Mucosa of descending colon (tissue), 3 donors: ENCODE measurements around the gene CDH4. TPM values are rescaled to one million over a fixed set of nuclear protein-coding genes. Genes with fewer than 3 reads are reported as not detected.

ENCODE experiments used
- ATAC-seq: fragments of 200-7000 bp; cut with Tn5 transposase; one replicate; pipeline ENCODE4 v1.9.1; 2020; ENCODE audit warnings: mild to moderate bottlenecking, moderate library complexity
- DNase-seq, 3 donors: peaks; one replicate each; pipeline ENCODE4 v3.0.0-alpha.2; 2020
- H3K36me3 ChIP-seq: fragments of 200-600 bp; one replicate; pipeline ENCODE4 v1.8.0; 2021; ENCODE audit warnings: low read depth, mild to moderate bottlenecking
- H3K4me1 ChIP-seq: fragments of 200-600 bp; one replicate; pipeline ENCODE4 v1.8.0; 2021; ENCODE audit warnings: low read depth, mild to moderate bottlenecking
- H3K4me3 ChIP-seq: fragments of 200-600 bp; one replicate; pipeline ENCODE4 v1.8.0; 2021; ENCODE audit warnings: mild to moderate bottlenecking
- H3K9me3 ChIP-seq: fragments of 200-600 bp; one replicate; pipeline ENCODE4 v1.8.0; 2021; ENCODE audit warnings: mild to moderate bottlenecking
- CTCF ChIP-seq: fragments of 200-600 bp; IDR thresholded peaks from one replicate; pipeline ENCODE4 v1.8.0; 2022; ENCODE audit warnings: antibody characterized with exemption, mild to moderate bottlenecking
- intact Hi-C, 2 donors: fragments of 100-400 bp; cut with DNase I in 1 of 2; cut with micrococcal nuclease in 1 of 2; formaldehyde crosslinking; loops; one replicate each; pipeline versions ENCODE4 v1.11.0 to v1.11.1; 2022; cut with DNase I, micrococcal nuclease
- total RNA-seq, 3 donors: library from RNA; stranded (reverse); fragmentation: NEBNext Ultra II Directional in 2 of 3; extraction: Animal tissue kit (Norgen Biotek cat#: 25700) in 2 of 3; gene quantifications; one replicate each; pipeline versions ENCODE4 v1.2.1 to v1.2.4, GENCODE V29; 2021 to 2023
- donor health status: DM: no; HTN: no; CAD: no; lungs with moderate emphysema.
- donor health status: DM: no; HTN: no; CAD: no.
- donor health status: DM: no; HTN: yes; CAD: no.

The CDH4 gene
- total RNA-seq, 3 donors from 2014 or later, result 0.16 TPM; not detected in 2

GRCh38 chr20:61828891-61829290 lies 576.8 kb downstream of the CDH4 start:
- Histone ChIP-seq H3K36me3 (no peaks in the 10 kb centered on the region), H3K9me3 (no peaks in the 10 kb centered on the region), H3K4me3 (no peak overlapping the region), H3K4me1 (no peaks in the 10 kb centered on the region)
- no peak for TF ChIP-seq CTCF
- peak in 1 of 3 donors; percentile 30 for DNase-seq
- ATAC-seq, result no peak
- intact Hi-C loops, result no loop called here

DNA sequence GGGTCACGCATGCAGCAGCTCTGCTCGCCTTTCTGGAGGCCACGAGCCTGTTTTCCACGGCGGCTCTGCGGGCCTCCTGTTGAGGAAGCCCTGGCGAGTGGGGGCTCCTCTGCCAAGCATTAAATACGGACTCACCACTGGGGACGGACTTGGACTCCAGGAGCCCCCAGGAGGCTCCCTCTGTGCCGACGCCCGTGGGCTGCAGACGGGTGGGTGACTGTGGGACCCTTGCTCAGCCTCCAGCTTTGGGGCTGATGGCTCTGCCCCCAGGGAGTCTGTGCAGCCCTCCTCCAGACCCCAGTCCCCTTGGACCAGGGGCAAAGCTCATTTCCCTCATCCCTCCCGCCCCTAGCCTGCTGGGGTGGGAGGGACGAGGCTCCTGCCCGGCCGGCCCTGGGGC lies 577.5 kb downstream of the CDH4 start:
- ATAC-seq (no peak), DNase-seq (peak in 1 of 3 donors; percentile 24)
- no peaks in the 10 kb centered on the region for H3K9me3 ChIP-seq
- no peak overlapping the region for H3K4me3 ChIP-seq
- intact Hi-C loops, result no loop called here
- H3K36me3 ChIP-seq, result no peaks in the 10 kb centered on the region
- no peak for TF ChIP-seq CTCF
- H3K4me1 ChIP-seq, result no peaks in the 10 kb centered on the region

DNA sequence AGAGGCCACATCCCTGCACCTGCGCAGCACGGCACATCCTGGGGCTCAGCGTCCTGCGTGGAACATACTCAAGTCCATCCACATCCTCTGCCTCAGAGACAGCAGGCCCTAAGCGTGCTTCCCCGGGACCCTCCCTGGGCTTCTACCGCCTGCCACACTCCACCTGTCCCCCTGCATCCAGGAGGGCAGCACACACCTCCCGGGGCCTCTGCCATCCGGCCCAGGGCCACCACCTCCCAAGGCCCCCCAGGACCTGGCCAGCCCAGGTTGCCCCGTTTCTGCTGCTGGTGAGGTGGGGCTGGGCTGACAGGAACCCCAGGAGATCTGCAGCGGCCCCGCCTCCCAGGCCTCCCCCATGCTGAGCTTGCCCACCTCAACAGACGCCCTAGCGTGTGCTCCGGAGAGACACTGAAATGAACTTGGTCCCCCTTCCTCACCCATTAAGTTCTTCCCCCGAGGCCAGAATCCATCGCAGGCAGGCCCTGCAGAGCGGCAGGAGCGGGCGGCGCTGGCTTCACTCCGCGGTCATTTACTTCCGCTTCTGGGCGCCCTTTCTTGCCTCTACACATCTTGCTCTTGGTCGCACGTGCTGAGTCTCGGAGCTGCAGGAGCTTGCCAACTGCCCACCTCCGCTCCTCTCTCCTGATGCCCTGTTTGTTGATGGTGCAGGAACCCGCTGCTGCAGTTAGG lies 578.3 kb downstream of the CDH4 start:
- Histone ChIP-seq H3K9me3 (no peaks in the 10 kb centered on the region), H3K4me1 (no peaks in the 10 kb centered on the region), H3K36me3 (no peaks in the 10 kb centered on the region), H3K4me3 (no peak overlapping the region)
- peak in 1 of 3 donors; percentile 31 for DNase-seq
- no peak for TF ChIP-seq CTCF
- intact Hi-C loops, result no loop called here
- no peak for ATAC-seq

DNA sequence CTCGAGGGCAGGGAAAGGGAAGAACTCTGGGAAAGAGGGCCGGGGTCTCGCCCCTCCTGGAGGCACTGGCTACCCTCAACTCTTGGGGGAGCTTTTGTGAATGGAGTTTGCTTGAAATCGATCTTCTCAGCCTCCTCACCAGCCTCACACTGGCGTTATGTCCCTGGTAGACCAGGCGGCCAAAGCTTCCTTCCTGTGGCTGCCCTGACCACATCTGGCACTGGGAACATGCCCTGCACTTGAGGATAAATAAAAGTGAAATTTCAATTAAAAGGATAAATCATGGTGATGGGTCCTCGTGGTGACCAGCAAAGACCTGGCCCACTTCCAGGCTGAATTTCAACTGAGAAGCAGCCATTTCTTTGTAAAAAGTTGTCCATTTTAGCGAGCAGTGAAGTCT lies 578.9 kb downstream of the CDH4 start:
- no peaks in the 10 kb centered on the region for H3K9me3 ChIP-seq
- no peak overlapping the region for H3K4me3 ChIP-seq
- H3K36me3 ChIP-seq, result no peaks in the 10 kb centered on the region
- intact Hi-C loops, result no loop called here
- no peaks in the 10 kb centered on the region for H3K4me1 ChIP-seq
- ATAC-seq (no peak), DNase-seq (no peak)
- no peak for TF ChIP-seq CTCF

DNA sequence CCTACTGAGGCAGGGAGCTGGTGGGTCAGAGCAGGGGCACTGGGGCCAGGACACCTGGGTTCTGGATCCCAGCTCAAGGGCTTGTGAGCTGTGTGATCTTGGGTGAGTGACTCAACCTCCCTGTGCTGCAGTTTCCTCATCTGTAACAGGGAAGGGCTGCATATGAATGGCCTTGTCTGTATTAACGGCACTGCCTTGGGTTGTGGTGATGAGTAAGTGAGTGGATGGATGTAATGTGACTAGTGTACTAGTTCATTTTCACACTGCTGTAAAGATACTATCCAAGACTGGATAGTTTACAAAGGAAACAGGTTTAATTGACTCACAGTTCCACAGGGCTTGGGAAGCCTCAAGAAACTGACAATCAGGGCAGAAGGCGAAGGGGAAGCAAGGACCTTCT lies 580.1 kb downstream of the CDH4 start:
- H3K9me3 ChIP-seq, result no peaks in the 10 kb centered on the region
- no peak overlapping the region for H3K4me3 ChIP-seq
- intact Hi-C loops, result no loop called here
- H3K4me1 ChIP-seq, result no peaks in the 10 kb centered on the region
- TF ChIP-seq CTCF, result no peak
- DNase-seq, result no peak
- no peak for ATAC-seq
- no peaks in the 10 kb centered on the region for H3K36me3 ChIP-seq
